Calu3 (cell line): ENCODE data around the gene FAM210B. TPM values are rescaled to one million over a fixed set of nuclear protein-coding genes. Genes with fewer than 3 reads are reported as not detected.

Experiments
- Bru-seq: library from RNA; stranded (reverse); fragments of 400-500 nt; gene quantifications from one replicate; lab custom pipeline; 2021; lab: Mats Ljungman, UMichigan
- BruChase-seq, 2 experiments: library from RNA; stranded (reverse); fragments of 400-500 nt; gene quantifications; one replicate each; lab custom pipeline; 2021; lab: Mats Ljungman, UMichigan
- BruUV-seq: library from RNA; stranded (reverse); fragments of 400-500 nt; replicated peaks from 2 replicates; lab custom pipeline; 2021; lab: Mats Ljungman, UMichigan
- CTCF ChIA-PET: fragments of 300-600 bp; sonication (Branson Sonifier 250); formaldehyde crosslinking; loops from one replicate; lab custom pipeline; 2022; ENCODE audit warnings: antibody characterized with exemption; lab: Charles Lee
- DNase-seq: peaks from one replicate; pipeline ENCODE4 v3.0.0; 2022
- H3K27ac Mint-ChIP-seq: one replicate; pipeline ENCODE4 v1.8.0; 2022; ENCODE audit warnings: mixed read lengths; ENCODE audit not compliant: unreplicated experiment
- H3K27me3 Mint-ChIP-seq: one replicate; pipeline ENCODE4 v1.8.0; 2022; ENCODE audit warnings: mixed read lengths; ENCODE audit not compliant: unreplicated experiment
- H3K36me3 Mint-ChIP-seq: one replicate; pipeline ENCODE4 v1.8.0; 2022; ENCODE audit warnings: mild to moderate bottlenecking, moderate library complexity, mixed read lengths; ENCODE audit not compliant: insufficient read depth, unreplicated experiment
- H3K4me1 Mint-ChIP-seq: one replicate; pipeline ENCODE4 v1.8.0; 2022; ENCODE audit warnings: mild to moderate bottlenecking, low read depth, mixed read lengths; ENCODE audit not compliant: unreplicated experiment
- H3K4me3 Mint-ChIP-seq: one replicate; pipeline ENCODE4 v1.8.0; 2022; ENCODE audit warnings: mild to moderate bottlenecking, low read depth, moderate library complexity, mixed read lengths; ENCODE audit not compliant: unreplicated experiment
- H3K9me3 Mint-ChIP-seq: one replicate; pipeline ENCODE4 v1.8.0; 2022; ENCODE audit warnings: low read depth, mixed read lengths; ENCODE audit not compliant: unreplicated experiment
- intact Hi-C: fragments of 100-400 bp; cut with micrococcal nuclease; formaldehyde crosslinking; loops from one replicate; pipeline ENCODE4 v1.10.0; 2022; ENCODE audit not compliant: unreplicated experiment
- long read RNA-seq: library from polyadenylated mRNA; stranded (forward); transcript quantifications from one replicate; pipeline ENCODE4 v2.0.0, GENCODE V29; 2022
- total RNA-seq: library from RNA; stranded (reverse); gene quantifications from 2 replicates; pipeline ENCODE4 v1.2.3, GENCODE V29; 2022
- TF ChIP-seq, protein P1 (sequence below): fragments of 200-600 bp; IDR thresholded peaks from one replicate; pipeline ENCODE4 v1.8.0; 2022; ENCODE audit warnings: antibody characterized with exemption; ENCODE audit not compliant: unreplicated experiment

Gene FAM210B, protein sequence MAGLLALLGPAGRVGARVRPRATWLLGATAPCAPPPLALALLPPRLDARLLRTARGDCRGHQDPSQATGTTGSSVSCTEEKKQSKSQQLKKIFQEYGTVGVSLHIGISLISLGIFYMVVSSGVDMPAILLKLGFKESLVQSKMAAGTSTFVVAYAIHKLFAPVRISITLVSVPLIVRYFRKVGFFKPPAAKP
- total RNA-seq (8.7 and 9.4 TPM in 2 replicates), Bru-seq, nascent RNA (percentile 46 among the genes with signal in this experiment), BruChase-seq, experiment 1, labeled RNA remaining after a 6-hour chase (percentile 68 among the genes with signal in this experiment), BruChase-seq, experiment 2, labeled RNA remaining after a 2-hour chase (percentile 49 among the genes with signal in this experiment)
- long read RNA-seq, transcript FAM210B-201 (3 exons, 3,046 nt) = major isoform, 7 of 7 reads
- long read RNA-seq, partial matches to known transcripts = 0 of 7 reads
- long read RNA-seq, other reads (novel, unspliced or antisense) = 0 of 7 reads

DNA sequence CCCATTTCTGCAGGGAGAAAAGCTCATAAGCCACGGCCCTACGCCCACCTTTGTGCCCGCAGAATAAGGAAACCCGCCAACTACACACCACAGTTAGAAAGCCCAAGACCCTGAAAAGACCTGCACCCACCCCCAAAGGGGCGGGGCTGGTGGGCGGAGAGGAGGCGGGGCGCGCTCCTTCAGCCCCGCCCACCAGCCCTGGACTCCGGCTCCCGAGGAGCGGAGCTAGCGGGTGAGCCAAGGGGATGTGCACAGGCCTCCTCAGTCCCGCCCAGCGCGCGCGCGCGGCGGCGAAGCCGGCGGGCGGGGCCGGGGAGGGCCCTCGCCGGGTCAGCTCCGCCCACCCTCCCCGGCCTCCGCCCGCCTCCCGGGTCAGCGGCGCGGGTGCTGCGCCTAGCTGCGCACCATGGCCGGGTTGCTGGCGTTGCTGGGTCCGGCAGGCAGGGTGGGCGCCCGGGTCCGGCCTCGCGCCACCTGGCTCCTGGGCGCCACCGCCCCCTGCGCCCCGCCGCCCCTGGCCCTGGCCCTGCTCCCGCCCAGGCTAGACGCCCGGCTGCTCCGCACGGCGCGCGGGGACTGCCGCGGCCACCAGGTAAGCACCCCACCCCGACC, at the start of gene FAM210B:
TSS of gene FAM210B (plus strand) at position 375 of the 612 bp plus-strand sequence. CDS start at position 407, 32 bp downstream.
- intact Hi-C loops = loop anchor here (5.0 kb wide), 1 partner anchor 34 kb away; the partner anchor contains the start of genes AURKA and CSTF1
- Mint-ChIP-seq H3K27ac (no peak within 1 kb of the TSS), H3K4me3 (peak within 1 kb of the TSS; percentile 76), H3K9me3 (no peaks in the 10 kb centered on the region), H3K36me3 (peaks cover 13% of the 10 kb centered on the region), H3K27me3 (peaks cover 12% of the 10 kb centered on the region), H3K4me1 (no peaks in the 10 kb centered on the region)
- no TSS peak for BruUV-seq
- TF ChIP-seq, protein P1, sequence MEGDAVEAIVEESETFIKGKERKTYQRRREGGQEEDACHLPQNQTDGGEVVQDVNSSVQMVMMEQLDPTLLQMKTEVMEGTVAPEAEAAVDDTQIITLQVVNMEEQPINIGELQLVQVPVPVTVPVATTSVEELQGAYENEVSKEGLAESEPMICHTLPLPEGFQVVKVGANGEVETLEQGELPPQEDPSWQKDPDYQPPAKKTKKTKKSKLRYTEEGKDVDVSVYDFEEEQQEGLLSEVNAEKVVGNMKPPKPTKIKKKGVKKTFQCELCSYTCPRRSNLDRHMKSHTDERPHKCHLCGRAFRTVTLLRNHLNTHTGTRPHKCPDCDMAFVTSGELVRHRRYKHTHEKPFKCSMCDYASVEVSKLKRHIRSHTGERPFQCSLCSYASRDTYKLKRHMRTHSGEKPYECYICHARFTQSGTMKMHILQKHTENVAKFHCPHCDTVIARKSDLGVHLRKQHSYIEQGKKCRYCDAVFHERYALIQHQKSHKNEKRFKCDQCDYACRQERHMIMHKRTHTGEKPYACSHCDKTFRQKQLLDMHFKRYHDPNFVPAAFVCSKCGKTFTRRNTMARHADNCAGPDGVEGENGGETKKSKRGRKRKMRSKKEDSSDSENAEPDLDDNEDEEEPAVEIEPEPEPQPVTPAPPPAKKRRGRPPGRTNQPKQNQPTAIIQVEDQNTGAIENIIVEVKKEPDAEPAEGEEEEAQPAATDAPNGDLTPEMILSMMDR = no peak
- CTCF ChIA-PET = interaction anchor here (0.6 to 1.6 kb wide), 7 partner anchors 32 to 1962 kb away, joined by 3 to 5 read pairs (median 4); partner anchors contain the start of genes AURKA, CSTF1 and RTF2
- DNase-seq = peak; percentile 86

DNA sequence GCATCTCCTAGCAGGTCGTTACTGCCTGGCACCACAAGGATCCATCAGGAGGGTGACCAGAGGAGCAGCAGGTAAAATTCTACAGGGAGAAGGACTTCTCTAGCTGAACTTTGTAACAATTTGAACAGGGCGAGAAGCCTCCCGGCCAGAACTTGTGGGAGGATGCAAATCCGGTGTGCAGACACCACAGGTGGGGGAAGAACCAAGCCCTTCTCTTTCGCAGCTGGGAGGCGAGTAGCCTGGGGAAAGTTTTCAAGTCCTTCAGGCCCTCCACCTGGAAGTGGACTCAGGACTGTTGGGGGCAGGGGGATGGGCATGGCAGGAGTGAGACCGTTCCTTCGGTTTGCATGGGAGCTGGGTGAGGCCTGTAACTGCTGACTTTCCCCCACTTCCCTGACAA, 42.7 kb upstream of the FAM210B start:
- no TSS peak for BruUV-seq

DNA sequence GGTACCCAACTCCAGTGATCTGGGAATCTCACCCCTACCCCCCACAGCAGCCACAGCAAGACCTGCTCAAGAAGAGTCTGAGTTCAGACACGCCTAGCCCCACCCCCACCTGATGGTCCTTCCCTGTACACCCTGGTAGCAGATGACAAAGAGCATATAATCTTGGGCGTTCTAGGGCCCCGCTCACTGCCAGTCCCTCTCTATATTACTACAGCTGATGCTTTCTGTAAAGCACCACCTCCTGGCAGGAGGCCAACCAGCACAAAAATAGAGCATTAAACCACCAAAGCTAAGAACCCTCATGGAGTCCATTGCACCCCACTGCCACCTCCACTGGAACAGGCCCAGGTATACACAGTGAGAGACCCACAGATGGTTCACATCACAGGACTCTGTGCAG, 42.3 kb upstream of the FAM210B start:
- Mint-ChIP-seq H3K36me3 (no peaks in the 10 kb centered on the region), H3K27me3 (peaks cover 39% of the 10 kb centered on the region), H3K4me1 (no peaks in the 10 kb centered on the region), H3K9me3 (no peaks in the 10 kb centered on the region), H3K27ac (no peak overlapping the region), H3K4me3 (no peak overlapping the region)
- BruUV-seq = no TSS peak
- intact Hi-C loops = no loop called here
- no peak for DNase-seq
- TF ChIP-seq, protein P1 = no peak
- CTCF ChIA-PET = no interaction called here

More for the DNA sequence above, 42.7 kb upstream of the FAM210B start:
- no peak for DNase-seq
- peaks cover 44% of the 10 kb centered on the region for H3K27me3 Mint-ChIP-seq
- H3K4me3 Mint-ChIP-seq = no peak overlapping the region
- no peak overlapping the region for H3K27ac Mint-ChIP-seq
- TF ChIP-seq, protein P1 = no peak
- H3K9me3 Mint-ChIP-seq = no peaks in the 10 kb centered on the region
- intact Hi-C loops = no loop called here
- no peaks in the 10 kb centered on the region for H3K36me3 Mint-ChIP-seq
- no peaks in the 10 kb centered on the region for H3K4me1 Mint-ChIP-seq
- CTCF ChIA-PET = no interaction called here

DNA sequence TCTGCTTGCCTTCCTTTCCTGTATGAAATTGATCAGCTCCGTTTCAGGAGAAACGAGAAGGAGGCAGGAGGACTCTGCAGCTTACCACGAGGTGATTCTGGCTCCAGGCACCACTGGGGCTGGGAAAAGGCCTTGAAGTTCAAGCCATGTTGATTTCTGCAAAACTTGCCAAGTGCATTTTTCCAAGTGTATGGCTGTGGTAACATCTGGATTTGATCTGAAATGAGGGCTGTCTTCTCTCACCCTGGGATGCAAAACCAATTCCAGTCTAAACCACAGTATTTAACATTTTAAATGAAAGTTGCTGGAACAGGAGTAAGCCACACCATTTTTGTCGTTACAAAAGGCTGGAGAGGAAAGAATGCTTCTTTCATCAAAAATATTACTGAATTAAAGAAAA, 36.1 kb upstream of the FAM210B start:
- no peak for DNase-seq
- Mint-ChIP-seq H3K4me1 (no peaks in the 10 kb centered on the region), H3K36me3 (no peaks in the 10 kb centered on the region), H3K4me3 (no peak overlapping the region), H3K27me3 (peaks cover 57% of the 10 kb centered on the region), H3K27ac (no peak overlapping the region), H3K9me3 (no peaks in the 10 kb centered on the region)
- BruUV-seq = no TSS peak
- intact Hi-C loops = no loop called here
- TF ChIP-seq, protein P1 = no peak
- CTCF ChIA-PET = no interaction called here
